Measurements from ENCODE around the gene CCNI.

GRCh38 chr4:77047037-77047436, 28.8 kb downstream of the CCNI start:
- TF ChIP-seq POLR2AphosphoS5 (IDR thresholded peaks at IDR 0.05; ENCODE audit: borderline replicate concordance, low read depth, low read length) (no peak), EZH2 (IDR thresholded peaks at IDR 0.05) (no peak)
